Activated CD4-positive, CD25-positive, alpha-beta regulatory T cell treated with anti-CD3 and anti-CD28 coated beads, Interleukin-2, amount 50 U/mL, for 72 hours (primary cell): Measurements from ENCODE around the gene ATR.
"Not testable (repeated sequence)": the region's sequence is repeated elsewhere in the genome, so short reads cannot be mapped to it uniquely, and the experiment has no call there.

Source experiments
- DNase-seq: peaks from one replicate; pipeline ENCODE4 v3.0.0; 2021

Gene ATR

GRCh38 chr3:142445816-142446254, 132.7 kb downstream of the ATR start:
- no peak for DNase-seq

DNA sequence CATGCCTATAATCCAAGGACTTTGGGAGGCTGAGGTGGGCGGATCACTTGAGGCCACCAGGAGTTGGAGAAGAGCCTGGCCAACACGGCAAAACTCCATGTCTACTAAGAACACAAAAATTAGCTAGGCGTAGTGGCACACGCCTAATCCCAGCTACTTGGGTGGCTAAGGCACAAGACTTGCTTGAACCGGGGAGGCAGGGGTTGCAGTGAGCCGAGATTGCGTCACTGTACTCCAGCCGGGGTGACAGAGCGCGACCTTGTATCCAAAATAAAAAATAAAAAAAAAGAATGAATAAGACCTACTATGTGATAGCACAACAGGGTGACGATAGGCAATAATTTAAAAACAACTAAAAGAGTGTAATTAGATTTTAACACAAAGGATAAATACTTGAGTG, 134.2 kb downstream of the ATR start:
- DNase-seq = no peak

DNA sequence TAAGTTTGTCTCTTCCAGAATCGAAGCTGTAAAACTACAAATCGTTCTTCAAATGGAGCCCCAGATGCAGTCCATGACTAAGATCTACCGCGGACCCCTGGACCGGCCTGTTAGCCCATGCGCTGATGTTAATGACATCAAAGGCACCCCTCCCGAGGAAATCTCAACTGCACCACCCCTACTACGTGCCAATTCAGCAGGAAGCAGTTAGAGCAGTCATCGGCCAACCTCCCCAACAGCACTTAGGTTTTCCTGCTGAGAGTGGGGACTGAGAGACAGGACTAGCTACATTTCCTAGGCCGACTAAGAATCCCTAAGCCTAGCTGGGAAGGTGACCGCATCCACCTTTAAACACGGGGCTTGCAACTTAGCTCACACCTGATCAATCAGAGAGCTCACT, 135.5 kb downstream of the ATR start:
- not testable (repeated sequence) for DNase-seq

GRCh38 chr3:142439499-142440220, 138.9 kb downstream of the ATR start:
- DNase-seq = not testable (repeated sequence)

GRCh38 chr3:142438096-142438495, 140.4 kb downstream of the ATR start:
- not testable (repeated sequence) for DNase-seq

- no peak for DNase-seq
Measured at GRCh38 chr3:142436951-142437585, 141.5 kb downstream of the ATR start.

- no peak for DNase-seq
Measured at GRCh38 chr3:142434503-142434902, 144.0 kb downstream of the ATR start.

DNA sequence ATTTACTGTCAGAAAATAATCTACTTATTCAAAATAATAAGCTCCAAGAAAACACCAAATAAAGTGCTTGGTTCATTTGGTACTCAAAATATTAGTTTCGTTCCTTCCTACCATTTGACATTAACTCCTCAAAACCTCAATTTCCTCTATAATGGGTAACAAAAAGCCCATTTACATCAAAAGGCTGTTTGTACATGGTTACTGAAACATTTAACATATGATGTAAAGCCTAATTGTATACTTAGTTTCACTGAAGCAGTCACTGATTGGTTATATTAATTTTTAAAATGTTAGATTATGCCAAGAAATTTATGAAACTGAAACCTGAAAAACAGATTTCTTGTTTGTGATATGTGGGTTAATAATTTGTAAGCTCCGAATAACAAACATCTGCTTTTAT, 145.4 kb downstream of the ATR start:
- DNase-seq = no peak

DNA sequence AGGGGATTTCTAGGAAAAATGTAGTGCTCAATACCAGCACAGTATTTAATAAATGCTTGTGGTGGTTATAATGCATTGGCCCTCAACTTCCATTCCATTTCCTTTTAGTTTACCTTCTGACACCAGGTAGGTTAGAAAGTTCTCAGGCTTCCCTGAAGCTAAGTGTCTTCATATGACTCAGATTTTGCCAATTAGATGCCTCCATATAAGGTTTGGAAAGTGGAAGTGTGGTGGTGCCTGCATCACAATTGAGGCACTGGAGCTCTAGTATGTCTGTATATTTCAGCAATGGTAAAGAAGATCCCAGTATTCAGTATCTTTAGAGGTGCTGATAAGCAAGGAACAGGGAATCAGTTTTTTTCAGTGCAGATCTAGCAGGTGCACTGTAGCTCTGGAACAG, 149.0 kb downstream of the ATR start:
- no peak for DNase-seq

DNA sequence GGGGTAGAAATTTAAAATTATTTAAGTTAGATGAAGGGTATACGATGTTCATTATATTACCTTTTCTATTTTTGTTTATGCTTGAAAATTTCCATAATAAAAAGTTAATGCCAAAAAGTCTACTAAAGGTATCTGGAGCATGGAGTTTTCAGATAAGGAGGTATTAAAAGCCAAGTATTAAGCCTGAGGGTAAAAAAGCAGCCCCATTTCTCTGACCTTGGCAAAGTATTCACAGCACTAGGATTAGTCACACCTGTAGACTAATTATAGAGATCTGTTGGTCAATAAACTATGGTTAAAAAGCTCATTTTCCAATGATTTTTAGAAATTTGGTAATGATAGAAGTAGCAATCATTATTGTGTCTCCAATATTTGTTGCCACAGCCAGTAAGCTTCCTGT, 153.8 kb downstream of the ATR start:
- DNase-seq = no peak

DNA sequence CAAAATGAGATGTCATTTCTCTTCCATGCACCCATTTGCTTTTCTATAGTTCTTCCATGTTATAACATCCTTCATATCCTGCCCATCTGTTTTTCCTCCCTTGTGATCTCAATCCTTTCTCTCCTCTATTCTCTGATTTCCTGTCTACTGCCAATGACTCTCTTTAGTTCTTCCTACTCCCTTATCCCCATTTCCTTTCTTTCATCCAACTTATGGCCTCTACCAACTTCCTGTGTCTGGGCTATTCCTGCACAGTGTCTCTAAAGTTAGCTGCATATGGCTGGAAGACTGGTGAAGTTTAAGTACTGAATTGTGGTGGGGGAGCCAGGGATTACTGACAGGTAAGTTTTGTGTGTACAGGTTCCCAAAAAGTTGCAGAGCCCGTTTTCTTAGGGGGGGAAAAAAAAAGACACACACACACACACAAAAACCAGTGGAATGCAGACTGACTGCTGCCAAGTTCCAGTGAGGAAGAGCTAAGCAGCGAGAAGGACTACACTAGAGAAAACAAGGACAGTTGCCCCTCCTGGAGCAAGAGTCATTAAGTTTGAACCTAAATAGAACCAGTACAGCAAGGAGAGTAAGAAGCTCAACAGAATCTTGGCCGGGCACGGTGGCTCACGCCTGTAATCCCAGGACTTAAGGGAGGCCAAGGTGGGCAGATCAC, 159.5 kb downstream of the ATR start:
- no peak for DNase-seq

DNA sequence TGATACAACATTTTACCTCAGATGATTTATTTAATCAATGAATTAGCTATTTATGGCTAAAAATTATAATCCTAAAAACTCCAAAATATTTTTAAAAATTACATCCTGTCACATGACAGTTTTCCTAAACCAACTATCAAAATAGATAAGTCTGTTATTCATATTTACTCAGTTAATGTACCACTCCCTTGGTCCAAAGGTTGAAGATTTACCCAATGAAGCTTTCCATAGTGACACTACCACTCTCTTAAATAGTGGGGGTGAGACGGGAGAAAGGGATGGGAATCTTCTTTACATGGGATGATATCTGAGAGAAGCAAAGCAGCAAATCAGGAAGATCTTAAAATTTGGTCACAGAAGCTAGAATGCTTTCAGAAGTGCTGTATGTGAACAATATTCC, 161.2 kb downstream of the ATR start:
- no peak for DNase-seq

DNA sequence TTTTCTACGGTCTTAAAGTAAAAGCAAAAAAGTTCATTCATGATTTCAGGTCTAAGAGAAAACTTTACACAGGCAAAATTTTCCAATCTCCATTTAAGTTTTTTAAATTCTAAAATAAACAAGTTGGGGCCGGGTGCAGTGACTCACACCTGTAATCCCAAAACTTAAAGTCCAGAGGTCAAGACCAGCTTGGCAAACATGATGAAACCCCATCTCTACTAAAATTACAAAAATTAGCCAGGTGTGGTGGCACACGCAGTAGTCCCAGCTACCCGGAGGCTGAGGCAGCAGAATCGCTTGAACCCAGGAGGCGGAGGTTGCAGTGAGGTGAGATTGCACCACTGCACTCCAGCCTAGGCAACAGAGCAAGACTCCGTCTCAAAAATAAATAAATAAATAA, 178.0 kb downstream of the ATR start:
- DNase-seq = not testable (repeated sequence)
